Activated CD4-positive, alpha-beta T cell treated with anti-CD3 and anti-CD28 coated beads, Interleukin-2, amount 10 ng/mL, durations not matched to agents 7 days and 5 days (primary cell): ENCODE measurements around the gene LIPA. TPM values are rescaled to one million over a fixed set of nuclear protein-coding genes. Genes with fewer than 3 reads are reported as not detected.

Experiments used
- CTCF ChIA-PET: fragments of 350-600 bp; sonication (Branson Sonifier 250); formaldehyde crosslinking; loops from one replicate; lab custom pipeline; 2021; ENCODE audit warnings: antibody characterized with exemption; lab: Charles Lee
- POLR2A ChIA-PET: fragments of 350-600 bp; sonication (Branson Sonifier 250); formaldehyde crosslinking; loops from one replicate; lab custom pipeline; 2021; ENCODE audit warnings: antibody characterized with exemption; lab: Charles Lee
- DNase-seq: peaks from one replicate; pipeline ENCODE4 v3.0.0-alpha.2; 2020
- H3K27ac Mint-ChIP-seq: one replicate; pipeline ENCODE4 v1.8.0; 2021; ENCODE audit warnings: mild to moderate bottlenecking, moderate library complexity, mixed read lengths
- H3K27me3 Mint-ChIP-seq: one replicate; pipeline ENCODE4 v1.8.0; 2021; ENCODE audit warnings: mixed read lengths
- H3K36me3 Mint-ChIP-seq: one replicate; pipeline ENCODE4 v1.8.0; 2021; ENCODE audit warnings: low read depth, mixed read lengths
- H3K4me1 Mint-ChIP-seq: one replicate; pipeline ENCODE4 v1.8.0; 2021; ENCODE audit warnings: mixed read lengths
- H3K4me3 Mint-ChIP-seq: one replicate; pipeline ENCODE4 v1.8.0; 2021; ENCODE audit warnings: mild to moderate bottlenecking, moderate library complexity, mixed read lengths
- H3K9me3 Mint-ChIP-seq: one replicate; pipeline ENCODE4 v1.8.0; 2021; ENCODE audit warnings: mixed read lengths
- total RNA-seq, 2 experiments: library from RNA; stranded (reverse); gene quantifications; one replicate each; pipeline ENCODE4 v1.2.3, GENCODE V29; 2021

Gene LIPA
- total RNA-seq, 2 experiments from 2014 or later = 32.6 to 34.3 TPM

DNA sequence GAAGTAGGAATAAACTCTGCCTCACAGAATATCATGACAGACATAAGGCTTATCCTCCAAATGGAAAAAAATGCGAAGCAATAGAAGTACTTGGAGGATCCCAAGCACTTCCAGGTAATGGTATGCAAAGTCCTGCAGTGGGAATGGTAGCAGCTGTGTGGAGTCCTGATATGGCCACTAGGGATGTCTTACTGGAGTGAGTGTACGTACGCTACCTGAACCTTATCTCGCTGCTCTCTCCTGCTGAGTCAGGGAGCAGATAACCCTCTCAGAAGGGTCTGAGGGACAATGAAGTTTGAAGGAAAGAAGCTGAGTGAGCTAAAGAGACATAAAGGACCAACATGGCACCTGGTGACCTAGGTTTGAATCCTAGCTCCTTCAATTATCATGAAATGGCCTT lies 86.7 kb downstream of the LIPA start:
- H3K4me1 Mint-ChIP-seq = peaks cover 28% of the 10 kb centered on the region
- POLR2A ChIA-PET = no interaction called here
- no peak for DNase-seq
- H3K4me3 Mint-ChIP-seq = no peak overlapping the region
- CTCF ChIA-PET = interaction anchor here (1.4 kb wide), 1 partner anchor 13 kb away, joined by 3 read pairs; no protein-coding TSS in a partner anchor
- no peak overlapping the region for H3K27ac Mint-ChIP-seq
- peaks cover 30% of the 10 kb centered on the region for H3K27me3 Mint-ChIP-seq
- peaks cover 4% of the 10 kb centered on the region for H3K9me3 Mint-ChIP-seq
- H3K36me3 Mint-ChIP-seq = no peaks in the 10 kb centered on the region

DNA sequence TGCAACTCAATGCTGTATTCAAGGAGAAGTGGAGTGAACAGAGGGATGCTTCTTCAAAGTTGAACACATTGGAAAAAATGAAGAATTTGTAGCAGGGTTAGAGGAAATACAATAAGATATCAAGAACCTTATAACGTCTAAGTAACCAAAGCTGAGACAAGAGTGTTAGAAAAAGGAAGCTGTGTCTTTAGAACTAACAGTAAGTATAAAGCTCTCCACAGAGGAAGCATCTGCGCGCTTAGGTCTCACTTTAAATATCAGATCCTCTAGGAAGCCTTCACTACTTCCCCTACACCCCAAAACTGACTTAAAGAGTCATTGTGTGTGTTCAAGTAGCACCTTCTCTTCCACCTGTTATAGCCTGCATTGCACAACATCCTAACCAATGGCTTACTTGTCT lies 87.5 kb downstream of the LIPA start:
- Mint-ChIP-seq H3K27ac (peak overlapping the region; percentile 75), H3K27me3 (peaks cover 23% of the 10 kb centered on the region), H3K36me3 (no peaks in the 10 kb centered on the region), H3K4me3 (peak overlapping the region; percentile 45), H3K4me1 (peaks cover 28% of the 10 kb centered on the region), H3K9me3 (peaks cover 4% of the 10 kb centered on the region)
- ChIA-PET POLR2A (no interaction called here), CTCF (interaction anchor here (0.9 to 1.2 kb wide), 3 partner anchors 8 to 177 kb away, joined by 3 read pairs; no protein-coding TSS in a partner anchor)
- DNase-seq = no peak

Other genes with a start within 250 kb of the LIPA start
- not detected for gene CH25H, start 44.5 kb downstream of the LIPA start, total RNA-seq
- 10 to 100 TPM in 1 of 2 experiments, 1 to 10 TPM in 1; 9.9 to 10.2 TPM for gene IFIT2, start 50.3 kb upstream of the LIPA start, total RNA-seq
- 10 to 100 TPM; 51.1 to 55.4 TPM for gene IFIT3, start 76.2 kb upstream of the LIPA start, total RNA-seq
- not detected for gene IFIT1B, start 126.3 kb upstream of the LIPA start, total RNA-seq
- gene IFIT1, start 140.8 kb upstream of the LIPA start, total RNA-seq = 10 to 100 TPM; 42.9 to 45.0 TPM
- 10 to 100 TPM; 39.6 to 46.3 TPM for gene IFIT5, start 162.8 kb upstream of the LIPA start, total RNA-seq